ENCODE measurements around the gene TMEM129.
"Not testable (repeated sequence)": the region's sequence is repeated elsewhere in the genome, so short reads cannot be mapped to it uniquely, and the experiment has no call there.

TMEM129 gene

DNA sequence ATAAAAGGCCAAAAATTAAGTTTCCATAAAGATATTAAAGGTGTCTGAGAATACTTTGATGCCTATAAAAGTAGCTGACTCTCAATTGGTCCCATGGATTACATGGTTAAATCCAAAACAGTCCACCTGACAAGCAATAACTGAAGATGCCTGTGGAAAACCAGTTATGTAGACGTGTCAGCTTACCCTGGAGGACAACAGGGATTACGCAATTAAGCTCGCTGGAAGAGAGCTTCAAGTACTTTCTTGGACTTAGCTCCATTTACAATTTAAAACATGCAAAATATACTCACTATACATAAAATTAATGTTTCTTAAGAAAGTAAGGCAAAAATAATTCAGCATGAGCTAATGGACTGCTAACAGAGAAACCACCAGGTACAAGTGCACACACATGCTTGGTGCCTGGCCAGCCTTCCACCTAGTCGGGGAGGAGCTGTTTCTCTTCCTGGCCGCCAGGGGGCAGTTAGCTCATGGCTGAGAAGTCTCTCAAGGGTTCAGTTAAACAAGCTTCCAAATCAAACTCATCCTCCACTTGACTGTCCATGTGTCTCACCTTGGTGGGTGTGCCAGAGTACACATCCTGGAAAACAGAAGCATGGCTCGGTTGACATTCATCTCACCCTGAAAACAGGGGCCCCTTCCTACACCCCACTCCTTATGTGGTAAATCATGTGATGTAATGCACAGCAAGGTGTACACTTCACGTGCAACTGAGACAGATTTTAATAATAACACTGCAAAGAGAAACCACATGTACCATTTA is 27.8 kb downstream of the TMEM129 start:
- peak; percentile 77 for DNase-seq (ENCODE audit: low spot score)

DNA sequence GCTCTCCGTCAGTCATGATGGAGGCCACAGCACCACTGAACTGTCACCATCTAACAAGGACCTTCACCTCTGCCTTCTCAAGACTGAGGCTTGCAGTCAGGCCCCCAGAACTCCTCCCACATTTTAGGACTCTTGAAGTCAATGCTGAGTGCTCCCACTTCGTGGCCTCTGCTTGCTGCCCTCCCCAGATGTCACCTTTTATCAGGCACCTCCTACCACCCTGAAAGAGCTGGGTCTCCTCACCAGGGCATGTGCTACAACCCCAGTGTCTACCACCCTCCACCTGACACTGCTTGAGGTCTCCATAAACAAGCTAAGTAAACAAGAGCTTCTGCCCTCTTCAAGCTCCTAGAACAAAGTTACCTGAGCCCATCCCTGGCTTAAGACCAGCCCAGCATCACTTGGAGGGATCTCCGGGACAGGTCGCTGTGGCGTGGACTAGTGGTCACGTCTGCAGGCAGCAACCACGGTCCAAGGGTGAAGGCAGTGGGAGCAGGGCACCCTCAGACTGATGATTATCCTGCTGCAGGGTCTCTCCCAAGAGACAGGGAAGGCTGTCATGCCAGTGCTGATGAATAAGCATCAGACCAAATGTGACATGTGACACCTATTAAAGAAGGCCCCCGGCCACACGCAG is 29.3 kb downstream of the TMEM129 start:
- no peak for DNase-seq (ENCODE audit: low spot score)

DNA sequence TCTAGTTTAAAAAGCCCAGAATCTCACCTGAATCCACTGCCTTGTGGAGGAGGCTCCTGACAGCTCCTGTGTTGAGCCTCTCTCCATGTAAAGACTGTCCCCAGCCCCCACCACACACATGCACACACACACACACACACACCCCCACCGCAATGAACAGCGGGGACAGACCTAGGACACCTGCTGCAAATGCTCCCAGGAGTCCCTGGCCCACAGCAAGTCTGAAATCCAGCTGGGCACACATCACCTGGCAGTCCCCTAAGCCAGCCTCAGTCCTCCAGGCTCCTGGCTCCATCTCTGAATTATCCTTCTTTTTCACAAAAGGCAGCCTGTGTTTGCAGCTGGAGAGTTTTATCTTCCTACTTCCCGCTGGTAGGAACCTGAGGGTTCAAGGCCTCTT is 30.4 kb downstream of the TMEM129 start:
- no peak for DNase-seq (ENCODE audit: low spot score)

DNA sequence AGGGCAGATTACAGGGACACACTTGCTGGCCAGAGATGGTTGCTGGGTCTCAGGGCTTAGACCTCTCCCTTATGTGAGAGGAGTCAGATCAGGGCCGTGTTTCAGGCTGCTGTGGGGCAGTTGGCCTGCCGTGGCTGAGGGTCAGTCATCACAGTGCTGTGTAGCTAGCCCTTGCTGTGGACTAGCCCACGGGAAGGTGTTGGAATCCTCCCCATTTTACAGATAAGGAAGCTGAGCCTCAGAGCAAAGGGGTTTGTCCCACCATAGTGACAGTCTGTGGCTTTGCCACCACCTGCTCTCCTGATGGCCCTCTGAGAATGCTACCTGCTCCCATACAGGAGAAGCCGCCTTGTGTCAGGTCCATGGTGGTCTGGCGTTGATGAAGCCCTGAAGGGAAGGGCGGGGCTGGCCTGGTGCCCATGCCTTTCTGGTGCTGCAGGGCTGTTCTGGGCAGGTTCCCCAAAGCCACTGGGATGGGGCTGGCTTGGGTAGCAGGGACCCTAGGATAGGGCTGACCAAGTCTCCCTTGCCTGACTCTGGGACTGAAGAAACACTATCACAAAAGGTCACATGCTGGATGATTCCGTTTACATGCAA is 34.6 kb downstream of the TMEM129 start:
- DNase-seq (ENCODE audit: low spot score) = no peak

DNA sequence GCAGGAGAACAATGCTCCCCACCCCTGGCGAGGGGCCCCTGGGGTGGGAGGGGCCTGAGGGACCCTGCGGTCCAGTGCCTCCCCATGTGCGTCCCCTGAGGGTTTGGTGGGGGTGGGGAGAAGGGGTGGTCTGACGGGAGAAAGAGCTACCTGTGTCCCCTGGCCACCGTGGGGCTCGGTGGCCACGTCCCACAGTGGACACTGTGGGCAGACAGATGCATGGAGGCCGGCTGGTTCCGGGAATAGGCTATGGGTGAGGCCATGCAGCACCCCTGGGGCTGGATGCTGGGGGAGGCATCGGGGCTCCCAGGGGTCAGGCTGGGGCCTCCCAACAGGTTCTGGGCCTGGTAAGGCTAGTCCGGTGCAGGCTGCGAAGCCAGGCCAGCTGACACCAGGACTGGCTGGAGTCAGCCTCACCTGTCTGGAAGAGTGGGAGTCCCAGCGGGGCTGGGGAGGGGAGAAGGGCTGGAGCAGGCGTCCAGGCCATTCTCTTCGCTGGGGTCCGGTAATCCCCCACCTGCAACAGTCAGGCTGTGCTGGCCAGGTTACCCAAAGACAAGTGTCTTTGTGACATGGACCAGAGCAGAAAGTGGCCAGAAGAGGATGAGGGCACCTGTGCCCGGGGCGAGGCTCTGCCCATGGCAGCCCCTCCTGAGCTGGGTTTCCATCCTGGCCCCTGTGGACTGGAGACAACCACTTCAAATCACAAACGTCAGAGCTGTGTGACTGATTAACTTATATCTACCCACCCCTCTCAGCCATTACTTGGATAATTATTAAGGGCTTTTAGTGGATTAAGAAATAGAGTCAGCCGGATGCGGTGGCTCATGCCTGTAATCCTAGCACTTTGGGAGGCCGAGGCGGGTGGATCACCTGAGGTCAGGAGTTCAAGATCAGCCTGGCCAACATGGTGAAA is 35.6 kb downstream of the TMEM129 start:
- no peak for DNase-seq (ENCODE audit: low spot score)

DNA sequence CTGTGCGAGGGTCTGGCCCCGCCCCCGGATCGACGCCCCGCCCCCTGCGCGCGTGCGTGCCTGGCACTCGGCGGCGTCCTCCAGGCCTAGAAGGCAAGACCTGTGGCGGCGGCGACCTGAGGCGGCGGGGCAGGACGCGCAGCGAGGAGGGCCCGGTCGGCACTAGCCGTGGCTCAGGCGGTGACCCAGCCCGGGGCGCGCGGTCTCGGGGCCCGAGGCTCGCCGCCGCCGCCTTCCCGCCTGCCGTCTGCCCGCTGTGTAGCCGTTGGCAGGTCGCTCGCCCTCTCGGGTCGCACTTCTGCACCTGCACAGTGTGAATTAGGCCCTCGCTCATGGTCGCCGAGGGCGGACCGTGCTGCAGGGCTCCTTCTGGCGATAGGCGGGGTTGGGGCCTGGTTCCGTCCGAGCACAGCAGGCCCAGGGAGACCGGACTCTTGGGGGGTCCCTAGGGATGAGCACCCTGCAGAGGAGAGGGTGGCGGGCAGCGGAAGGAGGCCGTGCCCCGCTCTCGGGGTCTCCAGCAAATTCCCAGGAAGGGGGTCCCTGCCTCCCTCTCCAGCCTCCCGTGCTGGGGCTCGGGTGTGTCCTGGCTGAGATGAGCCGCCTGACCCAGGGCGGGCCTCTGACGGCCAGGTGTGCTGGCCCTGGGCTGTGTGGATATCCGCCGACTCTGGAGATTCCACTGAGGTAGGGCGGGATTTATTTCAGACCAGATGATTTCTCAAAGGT is 36.5 kb downstream of the TMEM129 start:
- DNase-seq (ENCODE audit: low spot score) = no peak

DNA sequence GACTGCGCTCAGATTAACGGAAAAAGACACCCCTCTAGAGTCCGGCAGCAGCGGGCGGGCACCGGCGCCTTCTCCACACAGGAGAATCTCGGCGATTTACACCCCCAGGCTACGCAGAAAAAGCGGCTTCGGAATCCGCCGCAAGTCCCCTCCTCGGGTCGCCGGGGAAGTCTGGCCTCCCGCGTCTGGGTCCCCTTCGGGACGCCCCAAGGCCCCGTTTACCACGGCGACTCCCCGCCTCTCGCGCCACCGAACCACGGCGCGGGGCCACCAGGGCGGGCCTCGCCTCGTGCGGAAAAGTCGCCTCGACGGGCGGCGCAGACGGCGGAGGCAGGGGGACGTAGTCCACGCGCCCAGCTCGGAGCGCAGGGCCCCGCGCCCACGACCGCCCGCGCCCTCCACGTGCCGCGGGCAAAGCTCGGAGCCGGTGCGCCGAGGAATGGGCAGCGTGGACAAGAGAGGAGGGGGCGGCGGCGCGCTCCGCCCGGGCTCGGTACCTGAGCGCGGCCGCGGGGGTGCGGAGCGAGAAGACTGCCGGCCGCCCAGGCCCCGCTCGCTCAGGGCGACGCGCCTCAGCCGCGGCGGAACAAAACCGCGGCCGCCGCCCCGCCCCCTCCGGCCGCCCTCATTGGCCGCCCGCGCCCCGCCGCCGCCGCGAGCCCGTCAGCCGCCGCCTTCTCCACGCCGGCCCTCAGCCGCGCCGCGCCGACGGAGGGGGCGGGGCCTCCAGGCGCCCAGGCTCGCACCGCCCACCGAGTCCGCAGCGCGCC is 37.2 kb downstream of the TMEM129 start, which contains the start of gene FAM53A:
FAM53A (minus strand) TSS at position 578 of the 770 bp plus-strand sequence. CDS start 15,572 bp downstream, outside the sequence.
- DNase-seq (ENCODE audit: low spot score) = peak; percentile 96

DNA sequence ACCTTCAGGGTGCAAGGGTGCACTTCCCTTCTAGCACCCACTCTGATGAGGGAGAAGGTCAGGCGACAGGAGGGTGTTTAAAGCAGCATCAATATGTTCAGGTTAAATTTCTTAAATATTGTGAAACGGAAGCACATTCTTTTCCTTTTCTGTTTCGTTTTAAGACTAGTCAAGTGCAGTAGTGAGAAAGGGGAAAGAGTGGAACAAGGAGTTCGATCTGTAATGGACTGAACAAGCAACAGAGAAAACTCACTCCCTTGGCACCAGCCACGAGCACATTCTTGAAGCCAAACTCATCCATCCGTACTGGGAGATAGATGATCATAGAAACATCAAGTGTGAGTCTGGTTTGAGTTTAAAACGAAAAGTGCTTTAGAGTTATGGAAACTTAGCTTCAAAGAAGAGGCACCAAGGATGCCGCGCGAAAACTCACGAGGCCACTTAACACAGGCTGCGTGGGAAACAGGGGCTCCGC is 37.8 kb downstream of the TMEM129 start:
- no peak for DNase-seq (ENCODE audit: low spot score)

DNA sequence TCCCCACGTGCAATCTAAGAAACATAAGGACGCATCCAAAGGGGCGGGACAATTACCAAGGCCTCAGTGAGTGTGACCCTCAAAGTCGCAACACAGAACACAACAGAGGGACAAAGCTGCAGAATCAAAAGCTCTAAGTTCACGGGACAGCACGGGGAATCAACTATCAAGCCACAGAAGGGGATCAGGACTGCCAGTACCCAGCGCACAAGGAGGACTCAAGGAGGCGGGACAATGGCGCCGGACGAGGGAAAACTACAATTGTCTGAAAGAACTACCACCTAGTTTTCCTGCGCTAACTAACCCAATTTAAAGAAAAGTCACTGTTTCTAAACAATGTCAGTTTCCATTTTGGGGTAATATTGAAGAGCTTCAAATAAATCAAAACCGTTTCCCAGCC is 38.3 kb downstream of the TMEM129 start:
- no peak for DNase-seq (ENCODE audit: low spot score)

DNA sequence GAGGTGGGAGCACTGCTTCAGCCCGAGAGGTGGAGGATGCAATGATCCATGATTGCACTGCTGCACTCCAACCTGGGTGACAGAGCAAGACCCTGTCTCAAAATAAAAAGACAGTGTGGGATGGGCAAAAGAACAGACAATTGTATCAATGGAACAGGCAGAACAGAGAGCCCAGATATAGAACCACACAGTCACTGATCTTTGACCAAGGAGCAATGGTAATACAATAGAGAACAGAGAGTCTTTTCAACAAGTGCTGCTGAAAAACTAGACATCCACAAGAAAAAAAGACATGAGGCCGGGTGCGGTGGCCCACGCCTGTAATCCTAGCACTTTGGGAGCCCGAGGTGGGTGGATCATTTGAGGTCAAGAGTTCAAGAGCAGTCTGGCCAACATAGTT is 42.9 kb downstream of the TMEM129 start:
- DNase-seq (ENCODE audit: low spot score) = no peak

DNA sequence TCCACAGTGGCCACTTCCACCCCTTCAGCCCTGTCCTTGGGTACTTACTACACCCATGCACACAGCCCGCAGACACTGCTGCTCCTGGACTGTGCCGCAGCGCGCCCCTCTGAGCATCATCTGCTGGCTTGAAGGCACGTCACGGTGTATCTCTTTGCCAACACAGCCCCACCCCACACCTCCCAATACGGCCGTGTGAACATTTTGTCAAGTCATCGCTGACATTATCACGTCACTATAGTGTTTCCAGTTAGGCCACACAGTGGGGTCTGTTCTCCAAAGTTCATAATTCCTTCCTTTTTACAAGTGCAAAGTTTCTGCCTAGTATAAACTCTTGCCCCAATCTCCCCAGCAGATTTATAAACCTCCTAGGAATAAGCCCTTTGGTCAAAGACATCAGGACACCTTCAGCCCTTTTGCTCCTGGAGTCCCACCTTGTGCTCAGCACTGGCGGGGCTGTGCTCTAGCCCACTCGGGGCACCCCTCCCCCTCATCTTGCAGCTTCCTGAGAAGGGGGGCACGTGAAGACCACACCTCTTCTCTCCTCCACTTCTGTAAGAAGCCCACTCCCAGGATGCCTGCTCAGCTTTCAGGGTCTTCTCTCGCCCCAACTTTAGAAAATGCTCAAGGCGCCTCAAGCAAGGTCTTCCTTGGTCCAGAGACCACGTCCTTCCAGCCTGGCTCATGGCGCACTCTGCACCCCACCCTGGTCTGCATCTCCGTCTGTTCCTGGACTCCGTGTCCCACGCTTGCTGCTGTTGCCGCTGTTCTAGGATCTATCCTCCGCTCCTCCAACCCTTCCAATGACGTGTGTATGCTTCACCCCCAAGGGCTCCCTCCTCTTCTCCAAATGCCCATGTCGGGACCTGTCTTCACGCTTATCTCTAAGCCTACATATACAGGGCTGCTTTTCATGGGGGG is 44.3 kb downstream of the TMEM129 start:
- no peak for DNase-seq (ENCODE audit: low spot score)

DNA sequence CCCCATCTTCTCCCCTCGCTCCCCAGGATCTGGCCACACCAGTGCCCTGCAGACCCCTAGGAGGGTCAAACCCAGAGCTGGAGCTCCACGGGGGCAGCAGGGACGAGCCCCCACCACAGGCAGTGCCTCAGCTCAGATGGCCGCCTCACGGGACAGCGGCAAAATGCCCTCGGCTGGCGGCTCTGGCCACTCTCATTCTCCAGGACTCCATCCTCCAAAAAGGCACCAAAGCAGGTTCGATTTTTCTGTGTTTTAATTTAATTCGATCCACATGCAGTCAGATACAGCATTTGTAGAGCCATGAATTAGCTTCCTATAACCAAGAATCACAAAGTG is 45.4 kb downstream of the TMEM129 start:
- no peak for DNase-seq (ENCODE audit: low spot score)

DNA sequence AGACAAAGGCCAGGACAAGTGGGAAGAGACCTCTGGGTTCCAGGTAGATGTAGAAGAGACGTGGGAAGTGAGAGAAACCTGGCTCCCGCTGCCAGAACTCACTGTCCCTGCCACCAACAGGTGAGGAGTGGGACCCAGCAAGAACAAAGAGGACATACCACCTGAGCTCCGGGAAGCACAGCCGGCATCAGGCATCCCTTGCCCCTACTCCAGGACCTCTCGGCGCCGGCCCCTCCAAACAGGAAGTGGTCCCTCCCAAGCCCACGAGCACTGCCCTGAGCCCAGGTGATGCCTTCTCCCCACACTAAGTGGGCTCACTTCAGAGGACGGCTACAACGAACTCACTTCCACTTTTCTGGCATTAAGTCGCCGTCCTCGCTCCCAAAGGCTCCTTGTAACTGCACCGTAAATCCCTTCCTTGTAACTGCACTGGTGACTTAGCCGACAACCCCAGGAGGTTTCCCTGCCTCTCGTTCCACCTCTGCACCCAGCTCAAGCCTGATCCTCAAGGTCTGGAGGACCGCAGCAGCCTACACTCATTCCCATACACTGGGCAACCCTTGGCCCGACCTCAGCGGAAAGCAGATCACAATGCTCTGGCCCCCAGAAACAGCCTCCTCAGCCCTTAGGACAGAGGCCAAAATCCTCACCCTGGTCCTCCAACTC is 45.9 kb downstream of the TMEM129 start:
- no peak for DNase-seq (ENCODE audit: low spot score)

DNA sequence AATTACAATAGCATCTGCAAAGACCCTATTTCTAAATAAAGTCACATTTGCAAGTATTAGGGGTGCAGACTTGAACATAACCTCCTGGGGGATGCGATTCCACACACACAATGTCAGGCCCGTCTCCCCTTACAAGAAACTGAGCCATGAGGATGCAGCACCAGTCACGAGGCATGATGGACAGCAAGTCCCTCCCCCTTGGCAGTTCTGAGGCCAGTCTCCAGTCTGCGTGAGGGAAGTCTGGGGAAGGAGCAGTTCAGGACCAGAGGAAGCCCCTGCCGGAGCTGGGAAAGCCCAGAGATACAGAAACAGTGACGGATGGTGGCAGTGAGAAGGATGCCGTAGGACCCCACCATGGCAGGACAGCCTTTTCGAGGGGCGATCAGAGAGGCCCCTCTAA is 46.4 kb downstream of the TMEM129 start:
- no peak for DNase-seq (ENCODE audit: low spot score)

DNA sequence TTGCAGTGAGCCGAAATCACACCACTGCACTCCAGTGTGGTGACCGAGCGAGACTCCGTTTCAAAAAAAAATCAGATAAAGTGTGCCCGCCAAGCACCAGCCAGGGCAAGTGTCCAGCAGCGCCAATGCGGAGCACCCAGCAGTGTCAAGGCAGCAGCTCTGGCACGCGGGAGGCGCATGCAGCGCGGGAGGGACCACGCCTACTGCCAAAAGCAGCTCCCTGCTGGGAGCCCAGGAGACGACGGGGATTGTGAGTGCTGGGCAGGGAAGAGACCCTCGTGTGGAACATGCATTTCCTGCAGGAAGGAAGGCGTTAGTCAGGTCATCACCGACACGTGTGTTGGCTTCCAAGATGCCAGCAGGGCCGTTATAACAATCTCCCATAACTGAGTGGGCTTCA is 47.5 kb downstream of the TMEM129 start:
- no peak for DNase-seq (ENCODE audit: low spot score)

DNA sequence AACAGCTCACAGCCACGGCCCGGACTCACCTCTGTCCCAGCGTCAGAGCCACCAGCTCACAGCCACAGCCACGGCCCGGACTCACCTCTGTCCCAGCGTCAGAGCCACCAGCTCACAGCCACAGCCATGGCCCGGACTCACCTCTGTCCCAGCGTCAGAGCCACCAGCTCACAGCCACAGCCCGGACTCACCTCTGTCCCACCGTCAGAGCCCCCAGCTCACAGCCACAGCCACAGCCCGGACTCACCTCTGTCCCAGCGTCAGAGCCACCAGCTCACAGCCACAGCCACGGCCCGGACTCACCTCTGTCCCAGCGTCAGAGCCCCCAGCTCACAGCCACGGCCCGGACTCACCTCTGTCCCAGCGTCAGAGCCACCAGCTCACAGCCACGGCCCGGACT is 50.1 kb downstream of the TMEM129 start:
- not testable (repeated sequence) for DNase-seq (ENCODE audit: low spot score)

DNA sequence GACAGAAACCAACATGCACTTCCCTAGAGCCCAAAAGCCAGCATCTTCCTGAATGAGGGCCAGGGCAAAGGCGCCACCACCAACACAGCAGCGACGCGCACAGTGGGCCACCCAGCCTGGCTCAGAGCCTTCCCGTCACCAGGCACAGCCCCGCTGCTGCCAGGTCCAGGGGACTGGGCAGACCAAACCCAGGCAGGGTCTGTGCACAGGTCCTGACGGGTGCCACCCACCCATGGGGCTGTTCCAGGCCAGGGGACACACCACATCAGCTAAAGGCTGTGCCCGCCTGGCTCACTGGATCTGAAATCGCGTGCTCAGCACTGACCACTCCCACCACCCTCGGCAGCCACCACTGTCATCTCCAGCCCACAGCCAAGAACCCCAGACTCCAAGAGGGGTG is 50.8 kb downstream of the TMEM129 start:
- DNase-seq (ENCODE audit: low spot score) = no peak

DNA sequence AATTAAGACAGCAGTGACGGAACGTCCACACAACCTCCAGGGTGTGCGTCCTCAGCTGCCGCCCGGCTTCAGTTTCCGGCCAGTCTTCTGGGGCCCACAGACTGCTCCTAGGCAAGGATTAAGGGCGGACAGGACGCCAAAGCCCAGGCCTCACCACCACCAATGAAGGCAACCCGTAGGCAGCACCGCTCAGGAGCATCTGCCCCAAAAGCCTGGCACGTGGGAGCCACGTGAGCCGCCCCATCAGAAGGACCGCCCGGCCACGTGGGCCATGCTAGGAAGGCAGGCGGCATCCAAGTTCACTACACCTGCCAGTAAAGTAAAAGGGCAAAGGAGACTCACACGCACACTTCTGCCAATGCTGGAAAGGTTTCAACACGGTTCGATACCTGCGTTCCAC is 51.3 kb downstream of the TMEM129 start:
- DNase-seq (ENCODE audit: low spot score) = no peak

DNA sequence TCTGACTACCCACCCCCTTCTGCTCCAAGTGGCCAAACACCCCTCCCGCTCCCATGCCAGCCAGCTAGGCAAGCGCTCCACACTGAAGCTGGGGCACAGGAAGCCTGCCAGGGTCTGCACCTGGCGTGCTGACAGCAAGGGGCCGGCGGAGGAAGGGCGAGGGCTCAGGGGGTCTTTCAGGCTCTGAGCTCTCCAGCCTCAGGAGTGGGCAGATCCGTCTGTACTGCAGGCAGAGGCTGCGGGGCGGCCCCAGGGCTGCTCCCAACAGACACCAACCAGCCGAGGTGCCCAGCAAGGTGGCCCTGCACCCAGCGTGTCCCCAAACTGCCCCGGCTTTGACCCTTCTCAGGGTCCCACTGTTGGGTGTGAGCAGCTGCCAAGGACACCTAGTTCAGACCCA is 51.9 kb downstream of the TMEM129 start:
- DNase-seq (ENCODE audit: low spot score) = no peak
